NCI-H748 (cell line): ENCODE data around the gene PTPDC1.

Experiments used
- DNase-seq: peaks from one replicate; lab custom pipeline; 2025; ENCODE audit not compliant: unreplicated experiment; lab: John Stamatoyannopoulos, UW

PTPDC1 gene

DNA sequence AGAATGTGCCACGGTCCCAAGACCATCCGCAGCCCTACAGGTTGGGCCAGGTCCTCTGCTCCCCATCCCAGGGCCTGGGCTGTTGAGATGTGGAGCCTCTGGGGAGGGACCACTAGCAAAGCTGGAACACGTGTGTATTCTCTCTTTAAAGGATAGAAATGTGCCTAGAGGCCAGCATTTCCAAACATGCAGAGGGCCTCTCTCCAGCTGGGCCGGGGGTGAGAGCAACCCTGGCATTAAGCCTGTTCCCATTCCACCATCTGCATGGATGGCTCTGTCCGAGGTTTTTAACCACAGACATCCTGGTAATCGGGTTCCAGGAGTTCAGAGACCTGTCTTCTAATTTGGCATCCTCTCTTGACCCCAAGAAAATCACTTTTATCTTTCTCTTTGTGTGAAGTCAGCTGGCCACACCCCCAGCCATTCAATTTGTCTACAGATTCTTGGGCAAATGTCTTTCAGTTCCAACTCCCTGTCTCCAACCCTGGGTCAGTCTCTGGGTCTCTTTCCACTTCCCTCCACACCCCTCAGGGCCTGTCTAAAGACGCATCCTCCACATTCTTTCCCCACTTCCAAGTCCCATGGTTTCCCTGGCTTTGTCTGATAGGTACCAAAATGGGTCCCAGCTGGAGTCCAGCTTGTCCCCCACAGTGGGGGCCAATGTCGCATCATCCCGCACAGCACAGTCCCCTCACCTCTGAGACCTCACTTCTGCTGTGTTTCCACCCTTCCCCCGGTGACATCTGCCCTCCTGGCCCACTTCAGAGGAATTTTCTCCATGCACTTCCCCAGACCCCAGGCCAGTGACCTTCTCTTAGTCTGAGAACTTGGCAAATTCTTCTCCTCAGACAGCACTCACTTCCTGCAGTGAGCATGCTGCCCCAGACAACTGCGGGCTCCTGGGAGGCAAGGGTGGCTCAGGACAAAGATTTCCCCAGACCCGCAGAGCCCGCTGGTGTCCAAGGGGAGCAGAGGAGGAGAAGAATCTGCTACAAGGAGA is 56.8 kb downstream of the PTPDC1 start:
- DNase-seq, result no peak

- no peak for DNase-seq
Measured at GRCh38 chr9:94142353-94142752, 58.1 kb downstream of the PTPDC1 start.

DNA sequence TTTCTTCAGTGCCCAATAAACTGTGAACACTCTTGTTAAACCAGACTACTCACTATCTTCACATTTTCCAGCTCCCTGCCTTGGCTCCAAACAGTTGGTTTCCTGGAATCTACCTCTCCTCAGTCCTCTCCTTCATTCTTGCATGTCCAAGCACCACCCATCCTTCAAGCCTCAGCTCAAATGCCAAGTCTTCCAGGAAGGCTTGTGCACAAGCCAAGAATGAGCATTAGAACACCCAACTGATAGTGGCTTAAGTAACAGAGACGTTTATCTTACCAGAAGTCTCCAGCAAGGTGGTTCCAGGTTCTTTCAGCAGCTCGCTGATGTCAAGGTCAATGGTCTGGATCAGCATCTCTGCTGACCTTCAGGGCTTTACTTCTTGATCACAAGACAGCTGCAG is 60.1 kb downstream of the PTPDC1 start:
- DNase-seq, result no peak

DNA sequence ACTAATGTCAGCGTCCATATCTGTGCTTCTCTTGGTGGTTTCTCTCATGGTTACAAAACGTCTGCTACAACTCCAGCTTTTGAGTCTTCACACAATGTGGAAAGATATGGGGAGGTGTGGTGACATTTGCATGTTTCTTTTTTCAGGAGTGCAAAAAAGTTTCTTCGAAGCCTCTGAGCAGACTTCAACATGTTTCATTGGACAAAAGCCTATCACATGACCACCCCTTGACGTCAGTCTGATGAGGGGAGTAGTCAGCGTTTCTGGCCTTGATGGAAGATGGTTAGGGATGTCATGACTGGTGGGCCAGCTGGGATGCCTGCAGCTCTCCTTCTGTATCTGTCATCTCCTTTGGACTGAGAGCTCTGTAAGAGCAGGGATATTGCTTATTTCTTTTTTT is 61.4 kb downstream of the PTPDC1 start:
- DNase-seq, result no peak

DNA sequence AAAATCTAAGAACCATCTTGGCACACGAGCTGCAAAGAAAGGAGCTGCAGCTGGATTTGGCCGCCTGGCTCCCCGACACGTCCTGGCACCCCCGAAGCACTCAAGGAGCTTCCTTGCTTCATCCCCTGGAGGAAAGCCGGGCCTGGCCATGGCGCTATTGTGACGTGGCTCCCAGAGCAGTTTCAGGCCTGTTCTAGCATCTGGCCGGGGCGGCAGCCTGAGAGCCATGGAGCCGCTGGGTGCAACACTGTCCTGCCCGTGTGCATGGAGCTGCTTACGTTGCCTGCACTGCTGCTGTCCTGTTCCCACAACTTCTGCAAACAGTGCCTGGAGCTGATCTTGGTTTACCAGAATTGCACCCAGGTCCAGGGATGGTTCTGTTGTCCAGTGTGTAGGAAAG is 63.5 kb downstream of the PTPDC1 start:
- DNase-seq, result no peak

DNA sequence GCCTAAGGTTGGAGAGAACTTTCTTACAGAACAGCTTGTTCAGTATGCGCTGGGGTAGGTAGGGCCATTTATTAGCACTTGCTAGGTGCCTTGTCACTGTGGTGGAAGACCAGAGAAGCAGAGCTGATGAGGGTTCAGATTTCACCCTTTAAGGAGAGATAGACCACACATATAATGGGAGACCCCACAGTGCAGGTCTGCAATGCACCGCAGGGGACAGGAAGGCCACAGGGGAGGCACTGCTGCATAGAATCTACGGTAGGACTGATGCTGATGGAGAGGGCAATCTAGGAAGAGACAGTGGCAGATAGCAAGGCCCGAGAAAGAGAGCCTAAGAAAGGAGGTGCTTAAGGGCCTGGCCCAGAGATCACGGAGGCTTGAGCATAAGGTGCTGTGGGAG is 64.2 kb downstream of the PTPDC1 start:
- no peak for DNase-seq

DNA sequence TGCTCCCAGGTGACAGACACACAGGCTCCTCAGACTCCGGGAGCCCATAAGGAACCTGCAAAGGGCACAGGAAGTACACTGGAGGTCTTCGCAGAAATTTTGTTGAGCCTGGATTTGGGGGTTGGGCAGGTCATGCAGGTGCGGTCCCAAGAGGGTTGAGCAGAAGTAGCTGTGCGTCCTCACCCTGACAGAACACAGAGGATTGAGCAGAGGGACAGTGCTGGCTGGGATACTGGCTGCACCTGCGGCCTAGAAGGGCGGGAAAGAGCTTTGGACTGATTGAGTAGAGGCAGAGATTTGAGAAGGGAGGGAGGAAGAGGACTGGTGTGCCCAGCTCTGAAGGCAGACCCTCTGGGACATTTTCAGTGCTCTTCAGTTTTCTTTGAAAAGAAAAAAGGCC is 65.4 kb downstream of the PTPDC1 start:
- DNase-seq, result no peak

DNA sequence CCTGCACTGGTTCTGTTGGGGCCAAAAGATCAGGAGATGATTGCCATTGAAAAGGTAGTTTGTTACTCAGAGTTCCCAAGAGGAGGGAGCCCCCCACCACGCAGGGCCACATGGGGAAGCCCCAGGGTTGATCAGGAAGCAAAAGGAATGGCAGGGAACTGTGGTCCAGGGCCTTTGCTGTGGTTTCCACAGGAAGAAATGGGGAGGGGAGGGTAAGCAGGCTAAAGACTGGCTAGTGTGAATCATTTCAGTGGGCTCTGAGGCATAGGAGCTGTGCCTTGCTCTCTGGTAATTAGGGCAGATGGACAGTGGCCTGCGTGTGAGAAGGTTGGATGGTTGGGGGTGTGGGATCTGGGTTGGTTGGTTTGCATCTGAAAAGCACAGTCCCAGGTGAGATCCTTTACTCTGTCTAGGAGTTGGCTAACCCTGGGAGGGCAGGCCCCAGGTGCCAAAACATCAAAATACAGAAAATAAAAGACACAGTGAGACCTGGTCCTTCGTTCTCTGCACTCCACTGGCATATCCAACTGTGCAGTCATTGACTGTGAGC is 66.1 kb downstream of the PTPDC1 start:
- no peak for DNase-seq

GRCh38 chr9:94150890-94151650 is 66.8 kb downstream of the PTPDC1 start:
- no peak for DNase-seq

- DNase-seq, result no peak
Measured at GRCh38 chr9:94153905-94154304, 69.6 kb downstream of the PTPDC1 start.

DNA sequence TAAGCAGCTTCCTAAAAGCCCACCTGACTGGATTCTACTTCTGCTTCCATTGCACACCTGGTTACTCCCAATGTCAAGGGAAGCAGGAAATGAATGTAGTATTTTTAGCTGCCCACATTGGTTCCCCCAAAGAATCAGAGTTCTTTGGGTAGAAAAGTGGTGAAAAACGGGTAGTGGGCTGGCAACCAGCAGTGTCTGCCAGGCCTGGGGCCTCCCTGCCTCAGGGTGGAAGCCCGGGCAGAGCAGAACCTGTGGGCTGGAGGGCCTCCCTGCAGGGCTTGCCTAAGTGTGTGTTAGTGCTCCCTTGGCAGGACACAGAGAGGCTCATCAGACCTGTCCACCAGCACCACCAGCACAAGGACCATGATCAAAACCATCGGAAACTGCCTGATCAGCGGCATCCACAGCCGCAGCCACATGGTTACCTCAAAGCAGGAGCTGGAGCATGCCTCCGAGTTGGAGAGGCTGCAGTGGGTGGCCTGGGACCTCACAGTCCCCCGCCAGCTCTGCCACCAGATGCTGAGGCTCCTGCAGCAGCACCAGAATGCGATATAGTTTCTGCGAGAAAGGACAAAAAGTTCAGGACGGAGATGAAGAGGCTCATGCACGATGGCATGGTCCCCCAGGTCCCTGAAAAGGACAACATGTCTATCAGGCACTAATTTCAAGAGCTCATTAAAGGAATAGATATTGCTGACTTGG is 72.2 kb downstream of the PTPDC1 start:
- no peak for DNase-seq

DNA sequence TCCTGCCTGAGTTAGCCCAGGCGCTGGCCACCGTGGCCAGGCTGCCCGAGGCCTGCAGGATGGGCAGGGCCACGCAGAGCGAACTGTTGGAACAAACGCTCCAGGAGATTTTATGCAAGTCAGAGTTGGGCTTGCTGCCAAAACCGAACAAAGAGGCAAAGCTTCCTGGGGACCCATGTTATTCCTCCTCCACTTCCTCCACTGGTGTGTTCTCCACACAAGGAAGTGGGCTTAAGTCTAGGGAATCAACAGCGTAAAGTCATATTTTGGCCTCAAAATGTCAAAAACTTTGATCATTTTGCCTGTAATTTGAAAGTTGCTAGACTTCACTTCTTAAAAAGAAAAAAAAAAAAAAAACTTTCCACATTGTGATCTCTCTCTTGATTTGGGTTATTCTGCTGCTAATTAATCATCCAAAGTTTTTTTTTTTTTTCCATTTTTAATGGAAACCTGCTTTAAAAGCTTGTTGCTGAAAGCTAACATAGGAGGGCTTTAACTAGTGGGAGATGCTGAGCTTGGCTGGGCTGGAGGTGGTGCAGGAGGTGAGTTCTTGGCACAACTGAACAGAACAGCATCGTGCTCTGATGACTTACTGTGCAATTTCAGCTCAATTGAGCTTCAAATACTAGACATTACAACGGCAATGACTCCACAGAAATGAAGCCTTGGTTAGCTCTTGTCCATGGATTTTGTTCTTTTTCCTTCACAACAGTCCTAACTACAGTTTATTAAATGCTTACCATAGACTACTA is 73.0 kb downstream of the PTPDC1 start:
- DNase-seq, result peak; percentile 90
